Duodenal mucosa (tissue), 2 donors: ENCODE results near the gene LY6G6F.

Source experiments
- H3K27ac ChIP-seq: one replicate; pipeline ENCODE4 v1.7.0; 2013; ENCODE audit warnings: low read depth, low read length
- H3K27me3 ChIP-seq, 2 donors: one replicate each; pipeline ENCODE4 v1.7.0; 2013; ENCODE audit warnings: low read length in 2 of 2, control low read depth in 1 of 2; ENCODE audit not compliant: insufficient read depth in 2 of 2, control insufficient read depth in 1 of 2
- H3K36me3 ChIP-seq, 2 donors: one replicate each; pipeline ENCODE4 v1.7.0; 2013; ENCODE audit warnings: low read length in 2 of 2, control low read depth in 1 of 2; ENCODE audit not compliant: insufficient read depth in 2 of 2, control insufficient read depth in 1 of 2
- H3K4me1 ChIP-seq, 2 donors: one replicate each; pipeline ENCODE4 v1.7.0; 2013; ENCODE audit warnings: low read length in 2 of 2, control low read depth in 1 of 2; ENCODE audit not compliant: insufficient read depth in 2 of 2, control insufficient read depth in 1 of 2
- H3K4me3 ChIP-seq, 2 donors: one replicate each; pipeline ENCODE4 v1.7.0; 2013; ENCODE audit warnings: low read length in 2 of 2, low read depth in 1 of 2
- H3K9ac ChIP-seq, 2 donors: one replicate each; pipeline ENCODE4 v1.7.0; 2013; ENCODE audit warnings: low read length in 2 of 2, low read depth in 1 of 2
- H3K9me3 ChIP-seq, 2 donors: one replicate each; pipeline ENCODE4 v1.7.0; 2013; ENCODE audit warnings: low read length in 2 of 2, control low read depth in 1 of 2; ENCODE audit not compliant: control insufficient read depth in 1 of 2

LY6G6F gene

DNA sequence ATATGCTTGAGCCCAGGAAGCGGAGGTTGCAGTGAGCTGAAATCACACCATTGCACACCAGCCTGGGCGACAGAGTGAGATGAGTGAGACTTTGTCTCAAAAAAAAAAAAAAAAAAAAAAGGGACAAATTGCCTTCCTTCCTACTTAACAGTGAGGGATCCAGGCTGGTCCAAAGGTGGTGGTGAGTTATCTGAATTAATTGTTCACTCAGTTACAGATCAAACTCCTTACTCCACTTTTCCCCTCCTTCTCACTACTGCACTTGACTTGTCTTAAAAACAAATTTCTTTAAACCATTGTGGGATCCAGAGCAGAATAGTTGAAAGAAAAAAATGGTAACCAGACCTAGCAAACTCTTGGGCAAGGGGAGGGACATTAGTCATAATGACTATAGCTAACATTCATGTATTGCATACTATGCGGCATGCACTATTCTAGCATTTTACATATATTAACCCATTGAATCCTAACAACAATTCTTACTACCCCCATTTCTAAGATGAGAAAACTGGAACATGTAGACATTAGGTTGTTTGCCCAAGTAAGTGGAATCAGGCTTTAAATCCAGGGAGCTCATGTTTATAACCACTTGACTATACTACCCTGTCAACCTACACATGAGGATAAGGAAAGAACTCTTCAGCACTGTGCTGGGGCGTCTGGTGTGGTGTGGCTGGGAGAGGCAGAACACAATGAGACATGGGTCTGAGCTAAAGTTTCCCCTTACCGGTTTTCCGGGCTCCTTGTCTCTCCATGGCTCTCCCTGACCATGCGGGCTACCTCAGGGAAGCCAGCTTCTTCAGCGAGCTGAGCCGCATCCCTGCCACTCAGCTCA is 43.3 kb upstream of the LY6G6F start:
- Histone ChIP-seq H3K4me3 (peak overlapping the region; percentile 89 to 92), H3K36me3 (peaks cover 16 to 19% of the 10 kb centered on the region in 2 donors), H3K27me3 (no peaks in the 10 kb centered on the region), H3K4me1 (peaks cover 52 to 75% of the 10 kb centered on the region in 2 donors), H3K27ac (peak overlapping the region; percentile 97), H3K9me3 (no peaks in the 10 kb centered on the region), H3K9ac (peak overlapping the region; percentile 80 to 94)

DNA sequence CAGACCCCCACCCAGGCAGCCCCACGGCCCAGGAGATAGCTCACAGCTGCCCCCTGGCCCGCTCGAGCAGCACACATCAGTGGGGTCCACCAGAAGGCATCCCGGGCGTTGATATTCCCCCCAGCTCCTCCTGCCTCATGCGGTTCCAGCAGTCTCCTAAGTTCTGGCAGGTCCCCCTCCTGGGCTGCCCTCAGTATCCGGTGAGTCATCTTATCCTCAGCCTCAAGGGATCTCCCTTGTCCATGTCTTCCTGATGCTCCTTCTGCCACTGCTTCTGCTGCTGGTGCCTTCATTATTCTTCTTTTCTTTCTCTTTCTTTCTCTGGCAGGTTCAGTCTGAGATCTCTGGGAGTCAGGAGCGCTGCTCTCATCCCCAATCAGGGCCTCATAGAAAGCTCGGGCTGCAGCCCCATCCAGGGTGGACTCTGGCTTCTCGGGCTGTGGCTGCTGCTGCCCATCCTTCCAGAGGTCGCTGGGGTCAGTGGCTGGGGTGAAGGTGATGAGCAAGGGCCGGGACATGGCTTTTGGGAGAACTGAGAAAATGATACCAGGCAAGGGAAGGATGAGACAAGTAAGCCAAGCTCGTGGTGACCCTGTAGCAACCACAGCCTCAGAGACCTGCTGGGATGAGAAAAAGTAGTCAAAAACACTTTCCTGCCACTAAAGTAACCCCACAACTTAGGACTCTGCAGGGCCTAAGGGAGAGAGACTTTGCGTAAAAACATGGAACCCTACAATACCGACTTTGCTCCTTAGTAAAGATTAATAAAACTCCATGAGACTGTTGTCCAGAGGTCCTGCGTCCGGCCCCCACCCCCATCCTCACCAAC is 42.5 kb upstream of the LY6G6F start:
- H3K9me3 ChIP-seq = no peaks in the 10 kb centered on the region
- H3K4me3 ChIP-seq = peak overlapping the region; percentile 89 to 92
- H3K27ac ChIP-seq = peak overlapping the region; percentile 97
- no peaks in the 10 kb centered on the region for H3K27me3 ChIP-seq
- peaks cover 43 to 66% of the 10 kb centered on the region in 2 donors for H3K4me1 ChIP-seq
- peak overlapping the region; percentile 80 to 94 for H3K9ac ChIP-seq
- H3K36me3 ChIP-seq = peaks cover 24 to 27% of the 10 kb centered on the region in 2 donors

DNA sequence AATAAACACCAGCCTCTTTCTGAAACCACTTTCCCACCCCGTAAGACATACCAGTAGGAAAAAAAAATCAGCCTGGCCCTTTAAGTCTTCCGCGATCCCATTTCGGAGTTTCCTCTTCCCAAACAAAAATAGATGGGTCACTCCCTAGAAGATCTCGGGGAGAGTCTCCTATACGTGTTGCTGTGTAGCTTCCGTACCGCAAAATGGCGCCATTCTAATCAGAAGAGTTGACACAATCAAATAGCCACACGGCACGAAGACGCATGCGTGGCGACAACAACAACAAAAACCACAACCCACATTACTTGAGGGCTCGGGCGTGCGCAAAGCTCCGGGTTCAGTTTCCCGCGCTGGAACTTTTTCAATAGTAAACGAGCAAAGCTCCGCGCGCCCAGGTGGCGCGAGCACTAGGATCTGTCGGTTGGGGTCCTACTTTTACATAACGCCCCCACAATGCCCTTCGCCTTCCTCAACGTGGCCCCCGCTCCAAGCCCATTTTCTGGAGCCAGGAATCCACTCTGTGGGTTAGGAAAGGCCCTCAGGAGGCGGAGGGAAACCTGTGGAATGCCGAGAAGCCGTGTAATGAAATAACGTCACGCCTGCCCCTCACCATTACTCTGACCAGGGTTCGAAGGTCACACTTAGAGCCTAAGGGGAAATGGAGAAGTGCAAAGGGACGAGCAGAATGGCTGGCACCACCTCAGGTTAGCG is 41.7 kb upstream of the LY6G6F start, which contains the start of gene GPANK1:
GPANK1 (minus strand) TSS at position 208 of the 711 bp plus-strand sequence. CDS start 519 bp downstream, outside the sequence.
- peak within 1 kb of the TSS; percentile 89 to 92 for H3K4me3 ChIP-seq
- peak within 1 kb of the TSS; percentile 97 for H3K27ac ChIP-seq
- peaks cover 31 to 35% of the 10 kb centered on the region in 2 donors for H3K36me3 ChIP-seq
- no peaks in the 10 kb centered on the region for H3K27me3 ChIP-seq
- H3K4me1 ChIP-seq = peaks cover 39 to 58% of the 10 kb centered on the region in 2 donors
- no peaks in the 10 kb centered on the region for H3K9me3 ChIP-seq
- H3K9ac ChIP-seq = peak within 1 kb of the TSS; percentile 80 to 94

DNA sequence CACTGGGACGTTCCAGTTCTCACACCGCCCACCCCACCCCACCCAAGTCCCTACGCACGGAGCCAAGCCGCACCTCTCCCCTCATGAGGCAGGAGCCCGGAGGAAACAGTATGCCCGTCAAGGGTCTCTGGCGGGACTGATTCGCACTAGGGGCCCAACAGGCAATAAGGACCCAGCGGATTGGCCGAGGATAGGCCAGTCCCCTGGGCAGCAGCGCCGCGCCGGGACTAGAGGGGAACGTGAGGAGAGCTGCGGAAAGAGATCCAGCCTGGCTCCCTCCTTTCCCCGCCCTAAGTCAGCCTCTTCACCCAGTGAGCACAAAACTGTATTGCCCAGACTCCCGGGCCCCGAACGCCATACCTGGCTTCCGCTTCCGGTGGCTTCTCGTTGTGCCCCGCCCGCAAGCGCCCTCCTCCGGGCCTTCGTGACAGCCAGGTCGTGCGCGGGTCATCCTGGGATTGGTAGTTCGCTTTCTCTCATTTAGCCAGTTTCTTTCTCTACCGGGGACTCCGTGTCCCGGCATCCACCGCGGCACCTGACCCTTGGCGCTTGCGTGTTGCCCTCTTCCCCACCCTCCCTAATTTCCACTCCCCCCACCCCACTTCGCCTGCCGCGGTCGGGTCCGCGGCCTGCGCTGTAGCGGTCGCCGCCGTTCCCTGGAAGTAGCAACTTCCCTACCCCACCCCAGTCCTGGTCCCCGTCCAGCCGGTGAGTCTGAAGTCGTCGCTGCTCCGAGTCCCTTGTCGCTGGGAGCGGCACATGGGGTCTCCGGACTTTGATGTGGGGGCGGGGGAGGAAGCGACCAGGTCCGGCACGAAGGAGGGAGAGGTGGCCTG is 40.9 kb upstream of the LY6G6F start, which contains the start of gene CSNK2B:
CSNK2B (plus strand) TSS at position 580 of the 836 bp plus-strand sequence. CDS start 752 bp downstream, outside the sequence.
- no peaks in the 10 kb centered on the region for H3K27me3 ChIP-seq
- H3K4me1 ChIP-seq = peaks cover 39 to 54% of the 10 kb centered on the region in 2 donors
- H3K4me3 ChIP-seq = peak within 1 kb of the TSS; percentile 89 to 92
- peaks cover 37 to 42% of the 10 kb centered on the region in 2 donors for H3K36me3 ChIP-seq
- H3K27ac ChIP-seq = peak within 1 kb of the TSS; percentile 97
- peak within 1 kb of the TSS; percentile 92 to 94 for H3K9ac ChIP-seq
- no peaks in the 10 kb centered on the region for H3K9me3 ChIP-seq

DNA sequence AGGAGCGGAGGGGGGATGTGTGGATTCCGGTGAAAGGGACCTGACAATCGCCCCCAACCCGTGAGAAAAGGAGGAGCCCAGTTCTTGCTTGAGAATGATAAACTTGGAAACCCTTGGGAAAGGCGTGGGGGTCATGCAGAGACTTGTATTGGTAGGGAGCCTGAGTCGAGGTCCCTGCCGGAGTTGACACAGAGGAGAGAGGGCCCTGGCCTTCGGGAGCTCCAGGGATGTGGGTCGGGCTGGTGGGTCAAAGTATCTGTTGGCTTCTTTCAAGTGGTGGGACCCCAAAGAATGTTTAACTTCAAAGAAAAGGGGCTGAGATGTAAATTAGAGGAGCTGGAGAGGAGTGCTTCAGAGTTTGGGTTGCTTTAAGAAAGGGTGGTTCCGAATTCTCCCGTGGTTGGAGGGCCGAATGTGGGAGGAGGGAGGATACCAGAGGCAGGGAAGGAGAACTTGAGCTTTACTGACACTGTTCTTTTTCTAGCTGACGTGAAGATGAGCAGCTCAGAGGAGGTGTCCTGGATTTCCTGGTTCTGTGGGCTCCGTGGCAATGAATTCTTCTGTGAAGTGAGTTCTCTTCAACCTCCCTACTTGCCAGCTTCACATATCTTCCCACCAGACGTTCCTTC is 40.2 kb upstream of the LY6G6F start:
- Histone ChIP-seq H3K27me3 (no peaks in the 10 kb centered on the region), H3K36me3 (peaks cover 45 to 50% of the 10 kb centered on the region in 2 donors), H3K9me3 (no peaks in the 10 kb centered on the region), H3K9ac (peak overlapping the region; percentile 92 to 94), H3K27ac (peak overlapping the region; percentile 77), H3K4me3 (peak overlapping the region; percentile 89 to 91), H3K4me1 (peaks cover 34 to 48% of the 10 kb centered on the region in 2 donors)

DNA sequence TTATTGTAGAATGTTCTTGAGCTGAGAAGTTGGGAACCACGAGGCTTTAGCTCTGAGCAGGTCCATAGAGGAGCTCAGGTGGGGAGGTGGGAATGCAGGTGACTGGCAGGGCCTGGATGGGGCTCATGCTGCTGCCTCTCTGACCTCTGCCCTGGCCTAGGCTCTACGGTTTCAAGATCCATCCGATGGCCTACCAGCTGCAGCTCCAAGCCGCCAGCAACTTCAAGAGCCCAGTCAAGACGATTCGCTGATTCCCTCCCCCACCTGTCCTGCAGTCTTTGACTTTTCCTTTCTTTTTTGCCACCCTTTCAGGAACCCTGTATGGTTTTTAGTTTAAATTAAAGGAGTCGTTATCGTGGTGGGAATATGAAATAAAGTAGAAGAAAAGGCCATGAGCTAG is 37.0 kb upstream of the LY6G6F start, which contains the start of gene LY6G5B:
LY6G5B (plus strand) TSS at position 301 of the 400 bp plus-strand sequence. CDS start 975 bp downstream, outside the sequence.
- H3K4me1 ChIP-seq = peaks cover 7 to 17% of the 10 kb centered on the region in 2 donors
- H3K9me3 ChIP-seq = no peaks in the 10 kb centered on the region
- no peak within 1 kb of the TSS for H3K4me3 ChIP-seq
- H3K27ac ChIP-seq = no peak within 1 kb of the TSS
- no peak within 1 kb of the TSS for H3K9ac ChIP-seq
- peaks cover 52 to 62% of the 10 kb centered on the region in 2 donors for H3K36me3 ChIP-seq
- no peaks in the 10 kb centered on the region for H3K27me3 ChIP-seq

DNA sequence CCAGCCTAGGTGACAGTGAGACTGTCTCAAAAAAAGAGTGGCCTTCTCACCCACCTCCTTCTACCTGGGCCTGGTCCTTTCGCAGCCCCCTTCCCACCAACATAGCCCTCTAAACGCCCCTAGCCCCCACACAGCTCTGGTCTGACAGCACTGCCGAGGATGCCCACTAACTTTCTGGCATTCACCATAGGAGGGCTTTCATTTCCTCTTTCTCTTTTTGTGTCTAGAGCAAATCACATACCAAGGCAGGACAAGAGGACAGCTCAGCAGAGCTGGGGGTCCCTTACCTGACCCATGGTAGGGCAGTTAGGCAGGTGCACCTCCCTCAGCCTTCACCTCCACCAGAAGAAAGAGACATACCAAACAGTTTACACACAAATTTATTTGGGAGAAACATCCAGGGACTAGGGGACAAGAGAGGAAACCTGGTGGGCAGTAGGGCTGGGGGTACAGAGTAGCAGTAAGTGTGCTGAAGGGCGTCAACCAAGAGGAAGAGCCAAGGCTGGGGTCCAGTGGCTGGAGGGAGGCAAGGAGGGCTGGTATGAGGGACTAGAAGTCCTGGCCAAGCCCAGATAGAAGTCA is 30.3 kb upstream of the LY6G6F start:
- Histone ChIP-seq H3K27ac (no peak overlapping the region), H3K9me3 (no peaks in the 10 kb centered on the region), H3K4me3 (no peak overlapping the region), H3K4me1 (peaks cover 6 to 7% of the 10 kb centered on the region in 2 donors), H3K9ac (no peak overlapping the region), H3K27me3 (no peaks in the 10 kb centered on the region), H3K36me3 (peaks cover 12 to 24% of the 10 kb centered on the region in 2 donors)

DNA sequence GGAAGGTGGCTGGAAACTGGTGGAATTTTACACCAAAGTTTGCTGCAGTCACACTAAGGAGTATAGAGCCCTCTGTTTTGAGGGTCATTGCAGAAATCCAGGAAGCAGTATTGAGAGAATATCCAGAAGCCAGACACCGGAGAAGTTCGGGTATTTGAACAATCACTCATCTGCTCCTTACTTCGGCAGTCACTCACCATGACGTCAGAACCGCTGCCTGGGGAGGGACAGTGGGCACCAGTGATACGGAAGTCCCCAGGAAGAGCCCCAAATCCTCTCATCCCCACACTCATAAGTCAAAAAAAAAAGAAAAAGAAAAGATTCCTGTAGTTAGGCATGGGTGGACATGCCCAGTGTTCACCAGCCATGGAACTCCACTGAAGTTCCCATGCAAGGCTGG is 29.8 kb upstream of the LY6G6F start:
- H3K9me3 ChIP-seq = no peaks in the 10 kb centered on the region
- peaks cover 10 to 11% of the 10 kb centered on the region in 2 donors for H3K4me1 ChIP-seq
- H3K36me3 ChIP-seq = peaks cover 7 to 19% of the 10 kb centered on the region in 2 donors
- H3K9ac ChIP-seq = no peak overlapping the region
- H3K27ac ChIP-seq = no peak overlapping the region
- no peak overlapping the region for H3K4me3 ChIP-seq
- H3K27me3 ChIP-seq = no peaks in the 10 kb centered on the region
